ENCODE measurements around the gene ZNF311. TPM values are rescaled to one million over a fixed set of nuclear protein-coding genes. Genes with fewer than 3 reads are reported as not detected.
A peak's percentile ranks its signal among the peaks of the same experiment; 100 is the strongest.

Gene ZNF311
- total RNA-seq, result not detected

GRCh38 chr6:29005183-29005885 lies at the start of gene ZNF311:
ZNF311 (minus strand) TSS chr6:29005315; CDS start chr6:29003954, 1,361 bp downstream.
- DNase-seq, result peak; percentile 51 to 66 (median 60)

GRCh38 chr6:29051680-29052079 lies 46.6 kb upstream of the ZNF311 start:
- ATAC-seq (no peak), DNase-seq (no peak)
- Histone ChIP-seq H3K27me3 (no peaks in the 10 kb centered on the region), H3K4me3 (no peak overlapping the region), H3K9me3 (no peaks in the 10 kb centered on the region), H3K4me1 (no peaks in the 10 kb centered on the region), H3K27ac (no peak overlapping the region), H3K36me3 (replicated peaks in 1 of 2; ENCODE audit: insufficient read depth in 1 of 2, low read depth in 2 of 2) (no peaks in the 10 kb centered on the region)
- 64 to 66% methylated on average over 3 of the region's 3 CpGs for WGBS, 2 donors
- TF ChIP-seq POLR2A (IDR thresholded peaks at IDR 0.05) (no peak), CTCF (IDR thresholded peaks at IDR 0.05) (no peak)
- intact Hi-C loops (cut with DNase I), result no loop called here

More at GRCh38 chr6:29005183-29005885, at the start of gene ZNF311:
- intact Hi-C loops (cut with DNase I), result no loop called here
- Histone ChIP-seq H3K9me3 (no peaks in the 10 kb centered on the region), H3K27ac (peak within 1 kb of the TSS in 1 of 4 donors; percentile 53), H3K4me3 (peak within 1 kb of the TSS in 1 of 2 donors; percentile 48), H3K36me3 (replicated peaks in 1 of 2; ENCODE audit: insufficient read depth in 1 of 2, low read depth in 2 of 2) (no peaks in the 10 kb centered on the region), H3K4me1 (peaks cover 8% of the 10 kb centered on the region), H3K27me3 (peaks cover 0 to 3% of the 10 kb centered on the region in 2 donors)
- WGBS, 2 donors, result 8% methylated on average over 27 to 29 of the region's 29 CpGs
- TF ChIP-seq CTCF (IDR thresholded peaks at IDR 0.05) (no peak), POLR2A (IDR thresholded peaks at IDR 0.05) (peak in 2 of 3 donors; percentile 54 to 64)
- ATAC-seq, result peak; percentile 88

DNA sequence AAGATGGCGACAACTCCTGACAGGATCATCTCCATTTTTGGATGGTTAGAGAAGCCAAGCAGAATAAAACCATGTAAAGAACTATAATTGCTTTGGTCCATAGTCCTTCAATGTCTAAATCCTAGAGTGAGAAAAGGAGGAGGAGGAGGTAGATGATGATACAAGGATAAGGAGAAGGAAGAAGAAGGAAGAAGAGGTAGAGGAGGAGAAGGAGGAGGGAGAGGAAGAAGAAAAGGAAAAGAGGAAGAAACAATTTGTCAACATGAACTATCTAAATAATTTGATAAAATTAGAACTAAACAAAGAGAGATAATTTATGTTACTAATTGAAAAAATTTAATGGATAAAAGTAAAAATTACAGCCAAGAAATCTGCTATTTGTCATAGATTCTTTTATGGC lies 40.0 kb upstream of the ZNF311 start, which contains the start of gene OR2W1:
Gene OR2W1 (minus strand): TSS at position 101 of the 400 bp plus-strand sequence. CDS start 0 bp downstream, at position 101.
- Histone ChIP-seq H3K4me1 (no peaks in the 10 kb centered on the region), H3K4me3 (no peak within 1 kb of the TSS), H3K27me3 (no peaks in the 10 kb centered on the region), H3K36me3 (replicated peaks in 1 of 2; ENCODE audit: insufficient read depth in 1 of 2, low read depth in 2 of 2) (no peaks in the 10 kb centered on the region), H3K27ac (no peak within 1 kb of the TSS), H3K9me3 (peaks cover 0 to 4% (median 0%) of the 10 kb centered on the region in 3 donors)
- intact Hi-C loops (cut with DNase I), result no loop called here
- 31 to 50% methylated on average over 1 of the region's 1 CpG for WGBS, 2 donors
- DNase-seq (no peak), ATAC-seq (no peak)
- no peak for TF ChIP-seq CTCF (IDR thresholded peaks at IDR 0.05)
- TF ChIP-seq POLR2A (IDR thresholded peaks at IDR 0.05), result no peak

DNA sequence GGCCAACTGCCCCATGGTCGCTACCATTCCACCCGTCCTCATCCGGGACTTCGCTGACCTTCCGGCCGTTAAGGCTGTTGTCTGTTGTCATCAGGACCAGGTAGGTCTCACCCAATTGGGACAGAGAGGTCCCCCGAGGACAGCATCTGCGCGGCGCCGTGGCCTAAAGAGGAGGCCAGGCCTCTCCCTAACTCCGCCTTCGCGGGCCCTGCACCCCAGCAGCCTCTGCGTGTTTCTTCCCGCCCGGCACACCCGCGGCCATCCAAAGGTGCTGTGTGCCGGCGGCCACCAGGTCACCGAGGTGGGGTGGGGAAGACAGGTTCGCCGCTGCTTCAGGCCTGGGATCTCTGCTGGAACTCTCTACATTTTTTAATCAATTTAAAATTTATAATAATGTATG lies 30.8 kb upstream of the ZNF311 start:
- TF ChIP-seq CTCF (IDR thresholded peaks at IDR 0.05) (no peak), POLR2A (IDR thresholded peaks at IDR 0.05) (no peak)
- intact Hi-C loops (cut with DNase I), result no loop called here
- Histone ChIP-seq H3K36me3 (replicated peaks in 1 of 2; ENCODE audit: insufficient read depth in 1 of 2, low read depth in 2 of 2) (no peaks in the 10 kb centered on the region), H3K4me1 (no peaks in the 10 kb centered on the region), H3K27ac (no peak overlapping the region), H3K4me3 (no peak overlapping the region), H3K9me3 (no peaks in the 10 kb centered on the region), H3K27me3 (no peaks in the 10 kb centered on the region)
- DNase-seq (no peak), ATAC-seq (no peak)
- 87 to 90% methylated on average over 23 to 24 of the region's 24 CpGs for WGBS, 2 donors

DNA sequence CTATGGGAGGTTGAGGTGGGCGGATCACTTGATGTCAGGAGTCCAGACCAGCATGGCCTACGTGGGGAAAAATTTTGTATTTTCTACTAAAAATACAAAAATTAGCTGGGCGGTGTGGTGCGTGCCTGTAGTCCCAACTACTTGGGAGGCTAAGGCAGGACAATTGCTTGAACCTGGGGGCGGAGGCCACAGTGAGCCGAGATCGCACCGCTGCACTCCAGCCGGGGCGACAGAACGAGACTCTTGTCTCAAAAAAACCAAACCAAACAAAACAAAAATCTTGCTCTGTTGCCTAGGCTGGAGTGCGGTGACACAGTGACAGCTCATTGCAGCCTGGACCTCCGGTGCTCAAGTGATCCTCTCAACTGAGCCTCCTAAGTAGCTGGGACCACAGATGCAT lies 23.7 kb upstream of the ZNF311 start:
- H3K36me3 ChIP-seq (replicated peaks in 1 of 2; ENCODE audit: insufficient read depth in 1 of 2, low read depth in 2 of 2), result no peaks in the 10 kb centered on the region
- intact Hi-C loops (cut with DNase I), result no loop called here
- 87 to 90% methylated on average over 13 of the region's 13 CpGs for WGBS, 2 donors
- ATAC-seq (no peak), DNase-seq (no peak)
- no peak overlapping the region for H3K4me3 ChIP-seq
- no peaks in the 10 kb centered on the region for H3K27me3 ChIP-seq
- TF ChIP-seq POLR2A (IDR thresholded peaks at IDR 0.05) (no peak), CTCF (IDR thresholded peaks at IDR 0.05) (no peak)
- H3K27ac ChIP-seq, result no peak overlapping the region
- no peaks in the 10 kb centered on the region for H3K4me1 ChIP-seq
- H3K9me3 ChIP-seq, result no peaks in the 10 kb centered on the region
